Kidney epithelial cell (primary cell): ENCODE results near the gene PLEKHG2. TPM values are rescaled to one million over a fixed set of nuclear protein-coding genes. Genes with fewer than 3 reads are reported as not detected.

Experiments used
- DNase-seq: peaks from one replicate; pipeline ENCODE4 v3.0.0-alpha.2; 2010; ENCODE audit warnings: low read depth
- H3K27me3 ChIP-seq: 2 replicates; pipeline ENCODE4 v1.6.0; 2011; ENCODE audit warnings: low read length; ENCODE audit not compliant: control insufficient read depth, insufficient read depth
- H3K36me3 ChIP-seq: 2 replicates; pipeline ENCODE4 v1.5.1; 2011; ENCODE audit warnings: low read length; ENCODE audit not compliant: control insufficient read depth, insufficient read depth
- H3K4me3 ChIP-seq: 2 replicates; pipeline ENCODE4 v1.5.1; 2011; ENCODE audit warnings: low read depth, mild to moderate bottlenecking, control low read depth, low read length
- CTCF ChIP-seq: IDR thresholded peaks from 2 replicates; pipeline ENCODE4 v1.5.1; 2011; ENCODE audit warnings: mild to moderate bottlenecking, moderate library complexity, low read length, control low read depth, inconsistent platforms; ENCODE audit not compliant: insufficient read depth, poor library complexity, severe bottlenecking
- total RNA-seq: library from RNA; depleted of rRNA; stranded (reverse); fragments of >200 nt; gene quantifications from 2 replicates; pipeline ENCODE4 v1.2.3, GENCODE V29; 2015

Gene PLEKHG2
- total RNA-seq, 1 donor from 2014 or later, result 22.8 TPM

- no peaks in the 10 kb centered on the region for H3K27me3 ChIP-seq
These were observed 12.8 kb upstream of the PLEKHG2 start for GRCh38 chr19:39399668-39400050.

GRCh38 chr19:39400061-39400460 is 12.4 kb upstream of the PLEKHG2 start:
- no peak for DNase-seq
- no peak overlapping the region for H3K4me3 ChIP-seq
- H3K27me3 ChIP-seq, result no peaks in the 10 kb centered on the region
- no peak for TF ChIP-seq CTCF
- no peaks in the 10 kb centered on the region for H3K36me3 ChIP-seq

More at GRCh38 chr19:39399668-39400050, 12.8 kb upstream of the PLEKHG2 start:
- no peak for TF ChIP-seq CTCF
- Histone ChIP-seq H3K4me3 (no peak overlapping the region), H3K36me3 (no peaks in the 10 kb centered on the region)
- DNase-seq, result no peak

- H3K4me3 ChIP-seq, result no peak overlapping the region
- H3K36me3 ChIP-seq, result no peaks in the 10 kb centered on the region
- DNase-seq, result no peak
- TF ChIP-seq CTCF, result no peak
- no peaks in the 10 kb centered on the region for H3K27me3 ChIP-seq
These were observed 11.4 kb upstream of the PLEKHG2 start for GRCh38 chr19:39401070-39401548.

- no peak for TF ChIP-seq CTCF
- H3K27me3 ChIP-seq, result no peaks in the 10 kb centered on the region
- no peaks in the 10 kb centered on the region for H3K36me3 ChIP-seq
- H3K4me3 ChIP-seq, result no peak overlapping the region
- peak; percentile 81 for DNase-seq
These were observed 10.7 kb upstream of the PLEKHG2 start for GRCh38 chr19:39401549-39402345.

- no peak for DNase-seq
- H3K27me3 ChIP-seq, result no peaks in the 10 kb centered on the region
- peak overlapping the region; percentile 15 for H3K4me3 ChIP-seq
- TF ChIP-seq CTCF, result no peak
- no peaks in the 10 kb centered on the region for H3K36me3 ChIP-seq
These were observed 9.8 kb upstream of the PLEKHG2 start for GRCh38 chr19:39402346-39403300.
